SHP77 (cell line): Measurements from ENCODE around the gene SLC16A13.

Experiments
- DNase-seq, 2 experiments: peaks; one replicate each; lab custom pipeline; 2025; lab: John Stamatoyannopoulos, UW

The SLC16A13 gene

GRCh38 chr17:7011942-7012254 lies 23.9 kb upstream of the SLC16A13 start:
- no peak for DNase-seq

- DNase-seq: peak; percentile 98 to 99
These were observed 21.4 kb upstream of the SLC16A13 start for GRCh38 chr17:7014261-7014994.

GRCh38 chr17:7014995-7015958 lies 20.5 kb upstream of the SLC16A13 start:
- DNase-seq: peak in 1 of 2 experiments; percentile 63

GRCh38 chr17:7016418-7016817 lies 19.4 kb upstream of the SLC16A13 start:
- no peak for DNase-seq

- DNase-seq: no peak
These were observed 18.7 kb upstream of the SLC16A13 start for GRCh38 chr17:7016886-7017826.

GRCh38 chr17:7017827-7018200 lies 18.0 kb upstream of the SLC16A13 start:
- no peak for DNase-seq

- DNase-seq: peak; percentile 67 to 82
These were observed 17.4 kb upstream of the SLC16A13 start for GRCh38 chr17:7018331-7018964.

GRCh38 chr17:7019367-7019766 lies 16.4 kb upstream of the SLC16A13 start:
- DNase-seq: no peak

GRCh38 chr17:7019839-7020519 lies 15.8 kb upstream of the SLC16A13 start:
- peak; percentile 78 to 82 for DNase-seq

GRCh38 chr17:7020894-7021664 lies 14.7 kb upstream of the SLC16A13 start:
- peak; percentile 63 to 68 for DNase-seq

- DNase-seq: peak; percentile 85 to 87
These were observed 13.6 kb upstream of the SLC16A13 start for GRCh38 chr17:7021993-7022778.

GRCh38 chr17:7022781-7023571 lies 12.8 kb upstream of the SLC16A13 start, which contains the start of gene BCL6B:
BCL6B (plus strand) TSS chr17:7023050; CDS start chr17:7023672, 622 bp downstream.
- DNase-seq: no peak

GRCh38 chr17:7023576-7024401 lies 12.0 kb upstream of the SLC16A13 start:
- DNase-seq: peak; percentile 94 to 98

- DNase-seq: no peak
These were observed 11.4 kb upstream of the SLC16A13 start for GRCh38 chr17:7024402-7024785.

- DNase-seq: no peak
These were observed 10.6 kb upstream of the SLC16A13 start for GRCh38 chr17:7025245-7025644.

GRCh38 chr17:7026471-7027115 lies 9.2 kb upstream of the SLC16A13 start:
- DNase-seq: no peak

- no peak for DNase-seq
These were observed 8.5 kb upstream of the SLC16A13 start for GRCh38 chr17:7027335-7027734.
